Right lobe of liver (tissue), 4 donors: ENCODE results near the gene PTH1R.

Experiments used
- POLR2A ChIP-seq: fragments of 450-650 bp; IDR thresholded peaks from one replicate; pipeline ENCODE4 v1.6.1; 2017; ENCODE audit warnings: antibody characterized with exemption, mild to moderate bottlenecking
- TF ChIP-seq, protein P1 (sequence below), 4 donors: fragments of 200-600 bp in 3 of 4; fragments of 450-650 bp in 1 of 4; IDR thresholded peaks; one replicate each; pipeline versions ENCODE4 v1.5.1 to v1.8.0; 2016 to 2022; ENCODE audit warnings: antibody characterized with exemption in 4 of 4, mild to moderate bottlenecking in 2 of 4
- donor health status: DM: no; HTN: no; CAD: no.
- donor health status: DM: no; HTN: no; CAD: no.
- donor health status: DM: no; HTN: yes; CAD: no.

DNA sequence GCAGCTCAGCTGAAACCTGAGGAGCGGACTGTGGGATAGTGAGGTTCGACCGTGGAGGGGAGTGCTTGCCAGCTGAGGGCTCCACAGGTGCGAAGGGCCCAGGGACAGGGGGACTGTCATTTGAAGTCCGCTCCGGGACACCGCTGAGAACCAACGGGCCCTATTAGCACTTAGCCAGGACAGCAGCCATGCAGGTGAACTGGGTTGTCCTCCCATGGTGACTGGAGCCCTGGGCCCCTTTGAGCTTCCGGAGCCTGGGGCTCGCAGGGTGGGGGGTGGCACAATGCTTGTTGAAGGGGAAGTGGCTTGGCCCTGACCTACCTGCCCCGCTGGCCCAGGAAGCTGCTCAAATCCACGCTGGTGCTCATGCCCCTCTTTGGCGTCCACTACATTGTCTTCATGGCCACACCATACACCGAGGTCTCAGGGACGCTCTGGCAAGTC, 24.7 kb downstream of the PTH1R start:
- TF ChIP-seq POLR2A, result no peak
- TF ChIP-seq, protein P1, sequence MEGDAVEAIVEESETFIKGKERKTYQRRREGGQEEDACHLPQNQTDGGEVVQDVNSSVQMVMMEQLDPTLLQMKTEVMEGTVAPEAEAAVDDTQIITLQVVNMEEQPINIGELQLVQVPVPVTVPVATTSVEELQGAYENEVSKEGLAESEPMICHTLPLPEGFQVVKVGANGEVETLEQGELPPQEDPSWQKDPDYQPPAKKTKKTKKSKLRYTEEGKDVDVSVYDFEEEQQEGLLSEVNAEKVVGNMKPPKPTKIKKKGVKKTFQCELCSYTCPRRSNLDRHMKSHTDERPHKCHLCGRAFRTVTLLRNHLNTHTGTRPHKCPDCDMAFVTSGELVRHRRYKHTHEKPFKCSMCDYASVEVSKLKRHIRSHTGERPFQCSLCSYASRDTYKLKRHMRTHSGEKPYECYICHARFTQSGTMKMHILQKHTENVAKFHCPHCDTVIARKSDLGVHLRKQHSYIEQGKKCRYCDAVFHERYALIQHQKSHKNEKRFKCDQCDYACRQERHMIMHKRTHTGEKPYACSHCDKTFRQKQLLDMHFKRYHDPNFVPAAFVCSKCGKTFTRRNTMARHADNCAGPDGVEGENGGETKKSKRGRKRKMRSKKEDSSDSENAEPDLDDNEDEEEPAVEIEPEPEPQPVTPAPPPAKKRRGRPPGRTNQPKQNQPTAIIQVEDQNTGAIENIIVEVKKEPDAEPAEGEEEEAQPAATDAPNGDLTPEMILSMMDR (IDR thresholded peaks at IDR 0.05), result no peak
